SK-N-SH (cell line): ENCODE results near the gene DZIP1L. TPM values are rescaled to one million over a fixed set of nuclear protein-coding genes. Genes with fewer than 3 reads are reported as not detected.

ENCODE experiments used
- CTCF ChIA-PET: fragments of 300-600, 350-600 bp; formaldehyde crosslinking; extraction: SDS; loops from one replicate; lab custom pipeline; 2021; lab: Yijun Ruan, JAX
- POLR2A ChIA-PET: fragments of 350-600 bp; sonication (Branson Sonifier 250); formaldehyde crosslinking; extraction: SDS; loops from one replicate; lab custom pipeline; 2020; ENCODE audit warnings: antibody characterized with exemption, inconsistent platforms; lab: Yijun Ruan, JAX
- DNase-seq: peaks from one replicate; pipeline ENCODE4 v3.0.0; 2012
- H2AFZ ChIP-seq: fragments of 200-600 bp; sonication (generic); 2 replicates; pipeline ENCODE4 v1.8.1; 2016; ENCODE audit warnings: antibody characterized with exemption, mild to moderate bottlenecking, low read depth
- H3F3A ChIP-seq: fragments of 200-600 bp; sonication (generic); replicated peaks from 2 replicates; pipeline ENCODE3; 2016; ENCODE audit warnings: antibody characterized with exemption, mild to moderate bottlenecking; ENCODE audit not compliant: insufficient read depth
- H3K27ac ChIP-seq, 2 experiments: fragments of 200-500 bp in 1 of 2; fragments of 200-600 bp in 1 of 2; sonication (Bioruptor generic) in 1 of 2; sonication (generic), shearing (Covaris generic) in 1 of 2; 2 replicates each; pipeline versions ENCODE4 v1.5.1 to v1.6.1; 2014 to 2016; ENCODE audit warnings: low read depth in 2 of 2, inconsistent platforms in 1 of 2, low read length in 1 of 2, mild to moderate bottlenecking in 1 of 2, mixed read lengths in 1 of 2
- H3K27me3 ChIP-seq: fragments of 200-600 bp; sonication (generic), shearing (Covaris generic); 2 replicates; pipeline ENCODE4 v1.6.1; 2016; ENCODE audit warnings: mixed run types; ENCODE audit not compliant: insufficient read depth
- H3K36me3 ChIP-seq, 2 experiments: fragments of 200-500 bp in 1 of 2; fragments of 200-600 bp in 1 of 2; sonication (Bioruptor generic) in 1 of 2; sonication (generic) in 1 of 2; replicated peaks in 1 of 2; 2 replicates each; pipeline versions ENCODE3 to v1.5.1; 2014 to 2016; ENCODE audit warnings: low read length in 1 of 2, mild to moderate bottlenecking in 1 of 2; ENCODE audit not compliant: insufficient read depth in 2 of 2, control insufficient read depth in 1 of 2
- H3K4me1 ChIP-seq, 2 experiments: fragments of 200-500 bp in 1 of 2; fragments of 200-600 bp in 1 of 2; sonication (Bioruptor generic) in 1 of 2; sonication (generic), shearing (Covaris generic) in 1 of 2; 2 replicates each; pipeline versions ENCODE4 v1.5.1 to v1.6.1; 2014 to 2016; ENCODE audit warnings: low read depth in 1 of 2, low read length in 1 of 2, mixed run types in 1 of 2; ENCODE audit not compliant: insufficient read depth in 2 of 2, control insufficient read depth in 1 of 2
- H3K4me2 ChIP-seq: fragments of 200-600 bp; sonication (generic), shearing (Covaris generic); 2 replicates; pipeline ENCODE4 v1.6.1; 2017; ENCODE audit warnings: mixed run types
- H3K4me3 ChIP-seq, 2 experiments: fragments of 200-500 bp in 1 of 2; fragments of 200-600 bp in 1 of 2; sonication (Bioruptor generic) in 1 of 2; sonication (generic), shearing (Covaris generic) in 1 of 2; 2 replicates each; pipeline versions ENCODE4 v1.5.1 to v1.8.1; 2014 to 2016; ENCODE audit warnings: low read depth in 2 of 2, inconsistent platforms in 1 of 2, low read length in 1 of 2, mild to moderate bottlenecking in 1 of 2, mixed read lengths in 1 of 2, moderate library complexity in 1 of 2
- H3K79me2 ChIP-seq: fragments of 200-600 bp; sonication (generic); 2 replicates; pipeline ENCODE4 v1.8.1; 2017; ENCODE audit warnings: mild to moderate bottlenecking; ENCODE audit not compliant: insufficient read depth
- H3K9ac ChIP-seq: fragments of 200-600 bp; sonication (generic); 2 replicates; pipeline ENCODE4 v1.6.1; 2017; ENCODE audit warnings: mixed run types
- H3K9me2 ChIP-seq: fragments of 200-600 bp; sonication (generic); 2 replicates; pipeline ENCODE4 v1.6.1; 2017; ENCODE audit warnings: mixed run types
- H3K9me3 ChIP-seq: fragments of 200-600 bp; sonication (generic); 2 replicates; pipeline ENCODE4 v1.6.1; 2017; ENCODE audit warnings: mixed run types, mild to moderate bottlenecking, moderate library complexity
- H4K20me1 ChIP-seq: fragments of 200-600 bp; sonication (generic); 2 replicates; pipeline ENCODE4 v1.6.1; 2017; ENCODE audit warnings: mild to moderate bottlenecking, mixed run types; ENCODE audit not compliant: insufficient read depth
- CHD2 ChIP-seq: fragments of 150-350 bp; IDR thresholded peaks from 2 replicates; pipeline ENCODE4 v1.6.1; 2018; ENCODE audit warnings: low read length; ENCODE audit not compliant: partially characterized antibody
- CTCF ChIP-seq: fragments of 200-600 bp; sonication (generic); IDR thresholded peaks from 2 replicates; pipeline ENCODE4 v1.6.1; 2017; ENCODE audit warnings: antibody characterized with exemption, mild to moderate bottlenecking, moderate library complexity
- ELF1 ChIP-seq: IDR thresholded peaks from 2 replicates; pipeline ENCODE4 v1.4.0; 2012
- EP300 ChIP-seq, 2 experiments: IDR thresholded peaks; 2 replicates each; pipeline versions ENCODE4 v1.4.0 to v1.6.1; 2012; ENCODE audit warnings: borderline replicate concordance in 1 of 2, low read depth in 1 of 2, low read length in 1 of 2
- EZH2phosphoT487 ChIP-seq: fragments of 200-600 bp; sonication (generic); IDR thresholded peaks from 2 replicates; pipeline ENCODE4 v1.6.1; 2017; ENCODE audit warnings: low read depth, mixed run types, mild to moderate bottlenecking, antibody characterized with exemption, moderate library complexity, borderline replicate concordance
- FOSL2 ChIP-seq: IDR thresholded peaks from 2 replicates; pipeline ENCODE4 v1.4.0; 2012; ENCODE audit warnings: low read depth, mild to moderate bottlenecking, moderate library complexity, borderline replicate concordance
- GABPA ChIP-seq: IDR thresholded peaks from 2 replicates; pipeline ENCODE4 v1.4.0; 2012; ENCODE audit warnings: low read depth, mild to moderate bottlenecking
- IRF3 ChIP-seq: fragments of 150-350 bp; IDR thresholded peaks from 2 replicates; pipeline ENCODE4 v1.6.1; 2016; ENCODE audit warnings: mild to moderate bottlenecking, low read depth, low read length
- MAX ChIP-seq: IDR thresholded peaks from 2 replicates; pipeline ENCODE4 v1.4.0; 2012; ENCODE audit warnings: low read depth
- MEF2A ChIP-seq: IDR thresholded peaks from 2 replicates; pipeline ENCODE4 v1.4.0; 2012; ENCODE audit warnings: low read depth, borderline replicate concordance
- NFIC ChIP-seq: IDR thresholded peaks from 2 replicates; pipeline ENCODE4 v1.4.0; 2012; ENCODE audit warnings: borderline replicate concordance
- NRF1 ChIP-seq: IDR thresholded peaks from 2 replicates; pipeline ENCODE4 v1.6.1; 2012; ENCODE audit warnings: low read depth, mild to moderate bottlenecking, low read length
- PBX3 ChIP-seq: IDR thresholded peaks from 2 replicates; pipeline ENCODE4; 2012
- POLR2AphosphoS5 ChIP-seq: IDR thresholded peaks from 2 replicates; pipeline ENCODE4 v1.6.1; 2012; ENCODE audit warnings: low read depth, low read length
- REST ChIP-seq: IDR thresholded peaks from 2 replicates; pipeline ENCODE4 v1.6.1; 2012; ENCODE audit warnings: mild to moderate bottlenecking, low read depth, low read length, moderate library complexity
- RFX5 ChIP-seq: IDR thresholded peaks from 2 replicates; pipeline ENCODE4 v1.6.1; 2012; ENCODE audit warnings: mild to moderate bottlenecking, improper control_type of control experiment, low read length
- SIN3A ChIP-seq: IDR thresholded peaks from 2 replicates; pipeline ENCODE4 v1.6.1; 2012; ENCODE audit warnings: low read depth, mild to moderate bottlenecking, low read length, moderate library complexity, borderline replicate concordance
- USF1 ChIP-seq: IDR thresholded peaks from 2 replicates; pipeline ENCODE4 v1.4.0; 2012; ENCODE audit warnings: low read depth, borderline replicate concordance
- USF2 ChIP-seq: fragments of 150-350 bp; IDR thresholded peaks from 2 replicates; pipeline ENCODE4 v1.6.1; 2017; ENCODE audit warnings: antibody characterized with exemption, low read length, low read depth, borderline replicate concordance
- ZBTB33 ChIP-seq: IDR thresholded peaks from 2 replicates; pipeline ENCODE4 v1.4.0; 2012; ENCODE audit warnings: low read depth, borderline replicate concordance
- WGBS: methylation state at CpG from one replicate; pipeline ENCODE4 v1.1.6; 2017; ENCODE audit warnings: low lambda C conversion rate; 5-methylcytosine and 5-hydroxymethylcytosine counted together
- polyA plus RNA-seq, 3 experiments: library from polyadenylated mRNA; depleted of rRNA; stranded (reverse); fragments of >200 nt; gene quantifications; 2 replicates each; pipeline ENCODE4 v1.2.3, GENCODE V29; 2012

DZIP1L gene
- polyA plus RNA-seq, 1 of the 3 experiments (the other 2 are of a cell fraction), result 6.4 TPM

GRCh38 chr3:138093721-138094120 lies 21.7 kb downstream of the DZIP1L start:
- WGBS, result 50% methylated on average over 2 of the region's 2 CpGs
- ChIA-PET CTCF (interaction anchor here (1.4 to 2.8 kb wide), 4 partner anchors 20 to 42 kb away, joined by 4 to 13 read pairs (median 8); no protein-coding TSS in a partner anchor), POLR2A (no interaction called here)
- Histone ChIP-seq H3K4me2 (no peak overlapping the region), H3K9me3 (no peaks in the 10 kb centered on the region; the same call in 1 of the 2 replicates), H2AFZ (no peak overlapping the region), H3F3A (peaks cover 16% of the 10 kb centered on the region), H3K79me2 (peaks cover 5% of the 10 kb centered on the region; the same call in 1 of the 2 replicates), H3K27ac (no peak overlapping the region), H3K4me3 (no peak overlapping the region), H3K36me3 (peaks cover 41 to 58% of the 10 kb centered on the region in 2 experiments), H3K4me1 (peaks cover 0 to 11% of the 10 kb centered on the region in 2 experiments; a peak in 2 of 4 replicates), H3K27me3 (no peaks in the 10 kb centered on the region), H3K9ac (no peak overlapping the region), H4K20me1 (no peaks in the 10 kb centered on the region), H3K9me2 (no peaks in the 10 kb centered on the region)
- TF ChIP-seq MAX (no peak), CHD2 (no peak), GABPA (no peak), NFIC (no peak), PBX3 (no peak), MEF2A (no peak), SIN3A (no peak), EZH2phosphoT487 (no peak), ZBTB33 (no peak), NRF1 (no peak), USF2 (no peak), POLR2AphosphoS5 (no peak), FOSL2 (no peak), EP300 (IDR thresholded peaks at IDR 0.05; ENCODE audit: borderline replicate concordance in 1 of 2, low read depth in 1 of 2, low read length in 1 of 2) (no peak), ELF1 (no peak), RFX5 (no peak), REST (no peak), USF1 (no peak), IRF3 (no peak), CTCF (no peak)
- DNase-seq, result no peak
